HG02981 (cell line): ENCODE measurements around the gene DAB2.

Experiments used
- ATAC-seq: cut with Tn5 transposase; IDR thresholded peaks from one replicate; pipeline ENCODE4 v1.9.1; 2021; ENCODE audit warnings: mild to moderate bottlenecking, moderate library complexity; ENCODE audit not compliant: unreplicated experiment

DAB2 gene

DNA sequence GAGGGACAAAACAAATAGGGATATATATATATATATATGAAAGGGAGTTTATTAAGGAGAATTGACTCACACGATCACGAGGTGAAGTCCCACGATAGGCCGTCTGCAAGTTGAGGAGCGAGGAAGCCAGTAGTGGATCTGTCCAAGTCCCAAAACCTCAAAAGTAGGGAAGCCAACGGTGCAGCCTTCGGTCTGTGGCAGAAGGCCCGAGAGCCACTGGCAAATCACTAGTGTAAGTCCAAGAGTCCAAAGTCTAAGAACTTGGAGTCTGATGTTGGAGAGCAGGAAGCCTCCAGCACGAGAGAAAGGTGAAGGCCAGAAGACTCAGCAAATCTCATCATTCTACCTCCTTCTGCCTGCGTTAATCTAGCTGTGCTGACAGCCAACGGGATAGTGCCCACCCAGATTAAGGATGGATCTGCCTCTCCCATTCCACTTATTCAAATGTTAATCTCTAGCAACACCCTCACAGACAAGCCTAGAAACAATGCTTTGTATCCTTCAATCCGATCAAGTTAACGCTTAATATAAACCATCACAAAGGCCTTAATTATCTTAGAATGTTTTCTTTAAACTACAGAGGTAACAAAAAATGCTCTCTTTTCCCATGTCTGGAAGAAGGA, 23.8 kb upstream of the DAB2 start:
- ATAC-seq = no peak

DNA sequence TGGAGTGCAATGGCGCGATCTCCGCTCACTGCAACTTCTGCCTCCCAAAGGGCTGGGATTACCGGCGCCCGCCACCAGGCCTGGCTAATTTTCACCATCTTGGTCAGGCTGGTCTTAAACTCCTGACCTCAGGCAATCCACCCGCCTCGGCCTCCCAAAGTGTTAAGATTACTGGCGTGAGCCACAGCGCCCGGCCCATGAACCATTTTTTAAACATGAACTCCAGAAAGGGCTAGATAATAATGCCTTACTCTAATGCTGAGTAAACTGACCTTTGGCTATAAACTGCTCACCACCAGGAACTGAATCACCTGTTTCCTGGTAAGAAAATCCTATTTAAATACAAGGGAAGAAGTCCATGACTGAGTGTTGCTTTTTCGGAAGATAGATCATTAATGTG, 23.2 kb upstream of the DAB2 start:
- ATAC-seq = no peak

DNA sequence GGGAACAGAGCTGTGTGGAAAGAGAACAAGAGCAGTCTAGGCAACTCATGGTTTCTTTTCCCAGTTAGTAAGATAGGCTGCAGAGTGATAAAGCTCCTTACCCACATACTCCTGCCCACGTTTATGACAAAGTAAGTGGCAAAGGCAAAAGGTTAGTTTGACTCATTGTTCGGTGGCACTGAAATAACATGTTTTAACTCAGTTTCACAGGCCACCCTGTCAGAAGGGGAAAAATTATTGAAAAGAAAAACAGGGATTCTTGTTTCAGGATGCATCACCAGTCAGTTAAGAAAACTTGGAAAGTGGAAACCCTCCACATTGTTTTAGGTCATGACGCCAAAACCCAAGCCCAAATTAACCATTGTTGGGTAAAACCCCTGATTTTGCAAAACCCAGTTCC, 22.3 kb upstream of the DAB2 start:
- no peak for ATAC-seq

DNA sequence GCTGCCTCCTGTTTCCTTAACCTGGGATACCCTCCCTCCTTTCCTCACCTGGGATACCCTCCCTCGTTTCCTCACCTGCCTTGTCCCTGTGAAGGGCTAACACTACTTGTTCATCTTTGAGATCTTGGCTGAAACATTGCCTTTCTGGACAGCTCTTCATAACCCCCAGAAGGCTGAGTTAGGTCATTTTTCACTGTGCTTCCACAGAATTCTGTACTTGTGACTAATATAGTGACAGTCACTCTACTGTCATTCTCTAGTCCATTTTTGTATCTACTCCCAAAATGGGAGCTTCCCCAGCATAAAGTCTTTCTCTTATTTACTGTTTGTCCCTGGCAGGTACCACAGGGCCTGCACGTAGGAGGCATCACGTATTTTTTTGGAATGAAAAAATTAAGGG, 21.5 kb upstream of the DAB2 start:
- ATAC-seq = no peak

DNA sequence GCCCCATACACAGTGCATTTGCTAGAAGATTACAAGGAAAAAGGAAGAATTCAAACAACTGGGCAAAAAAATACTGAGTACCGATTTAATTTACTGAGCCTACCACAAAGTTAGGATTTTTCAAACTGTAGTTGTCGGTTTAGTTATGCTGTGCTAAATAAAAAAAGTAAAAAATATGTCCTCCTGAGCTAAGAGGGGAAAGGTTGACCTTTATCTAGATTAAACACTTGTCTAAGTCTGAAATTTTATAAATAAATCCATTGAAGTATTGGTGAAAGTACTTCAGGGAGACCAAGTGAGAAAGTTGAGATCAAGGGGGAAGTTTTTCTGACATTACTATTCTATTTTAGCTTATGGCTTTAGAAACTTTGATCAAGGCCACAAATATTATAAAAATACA, 19.1 kb upstream of the DAB2 start:
- no peak for ATAC-seq

DNA sequence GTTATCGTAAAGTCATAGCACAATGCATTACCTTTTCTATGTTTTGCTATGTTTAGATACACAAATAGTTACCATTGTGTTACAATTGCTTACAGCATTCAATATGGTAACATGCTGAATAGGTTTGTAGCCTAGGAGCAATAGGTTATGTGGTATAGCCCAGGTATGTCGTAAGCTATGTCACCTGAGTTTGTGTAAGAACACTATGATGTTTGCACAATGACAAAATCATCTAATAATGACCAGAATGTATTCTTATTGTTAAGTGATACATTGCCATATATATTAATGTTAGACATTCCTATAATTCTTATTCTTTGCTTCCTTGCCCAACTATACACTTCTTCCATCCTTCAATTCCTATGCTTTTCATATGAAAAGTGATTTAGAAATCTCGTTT, 18.2 kb upstream of the DAB2 start:
- ATAC-seq = no peak

DNA sequence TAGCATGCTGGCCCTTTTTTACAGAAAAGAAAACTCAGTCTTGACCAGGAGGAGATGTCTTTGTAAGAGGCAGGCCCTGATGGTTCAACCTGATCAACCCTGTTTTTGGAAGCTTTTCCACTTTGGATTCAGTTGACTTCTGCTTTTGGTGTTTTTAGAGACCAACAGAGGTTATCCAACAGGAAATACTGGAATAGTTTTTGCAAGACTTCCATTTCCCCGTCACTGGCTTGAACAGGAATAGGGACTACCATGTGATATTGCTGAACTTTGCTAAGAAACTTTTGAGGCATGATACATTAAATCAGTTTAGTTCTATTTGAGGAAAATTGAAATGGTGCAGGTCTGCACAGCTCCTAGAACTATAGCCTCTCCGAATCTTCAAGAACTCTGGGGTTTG, 17.1 kb upstream of the DAB2 start:
- no peak for ATAC-seq

DNA sequence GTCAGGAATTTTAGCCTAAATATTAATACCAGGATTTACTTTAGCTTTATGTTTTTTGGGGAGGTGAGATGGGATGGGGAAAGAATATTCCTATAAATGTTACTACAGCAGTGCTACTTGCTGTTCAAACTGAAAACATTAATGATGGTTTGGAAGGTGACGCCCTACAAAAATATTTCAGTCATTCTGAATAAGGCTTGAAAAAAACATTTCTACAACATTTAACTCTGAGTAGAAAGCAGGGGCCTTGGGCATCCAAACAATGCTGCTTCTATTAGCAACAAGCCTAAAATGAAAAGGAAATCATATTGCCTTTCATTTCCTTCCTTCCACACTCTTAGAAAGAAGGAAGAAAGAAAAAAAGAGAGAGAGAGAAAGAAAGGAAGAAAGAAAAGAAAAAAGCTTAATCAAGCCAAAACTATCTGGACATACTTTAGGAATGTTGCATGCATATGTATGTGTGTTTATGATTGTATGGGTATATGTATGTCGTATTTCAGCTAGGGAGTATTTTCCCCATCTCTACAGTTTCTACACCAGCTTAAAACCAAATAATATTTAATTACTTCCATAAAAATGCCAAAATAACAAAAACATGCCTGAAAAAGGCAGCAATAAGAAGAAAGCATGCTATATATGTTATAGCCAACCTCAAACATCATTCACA, 16.3 kb upstream of the DAB2 start:
- no peak for ATAC-seq

DNA sequence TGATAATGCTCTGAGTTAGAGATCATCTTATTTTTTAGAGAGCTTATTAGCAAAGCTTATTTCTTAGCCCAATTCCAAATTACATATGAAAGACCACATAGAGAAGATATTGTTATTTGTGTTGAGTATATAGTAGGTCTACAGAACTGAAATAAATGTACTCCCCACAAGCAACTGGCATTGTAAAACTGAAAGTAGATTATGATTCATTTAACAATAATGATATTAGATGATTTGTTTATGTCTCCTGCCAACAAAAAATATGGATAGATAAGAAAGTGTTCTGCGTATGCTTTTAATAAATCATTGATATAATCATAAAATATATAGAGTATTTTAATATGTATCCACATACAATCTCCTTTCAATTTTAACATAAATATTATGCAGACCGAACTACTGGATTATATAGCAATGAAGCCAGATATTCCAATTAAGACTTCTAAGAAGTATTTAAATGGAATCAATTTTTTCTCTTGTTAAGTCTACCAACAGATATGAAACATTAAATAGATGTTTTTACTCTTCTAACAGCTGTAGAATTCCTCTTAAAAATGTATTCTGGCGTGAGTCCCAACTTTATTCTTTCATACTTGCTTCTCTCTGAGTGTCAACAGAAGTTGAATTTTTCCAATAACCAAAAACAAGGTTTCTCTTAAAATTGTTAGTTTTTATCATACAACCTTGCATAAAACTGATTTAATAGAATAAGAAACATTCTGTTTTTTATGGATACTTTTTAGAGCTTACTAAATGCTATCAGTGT, 15.6 kb upstream of the DAB2 start:
- no peak for ATAC-seq

DNA sequence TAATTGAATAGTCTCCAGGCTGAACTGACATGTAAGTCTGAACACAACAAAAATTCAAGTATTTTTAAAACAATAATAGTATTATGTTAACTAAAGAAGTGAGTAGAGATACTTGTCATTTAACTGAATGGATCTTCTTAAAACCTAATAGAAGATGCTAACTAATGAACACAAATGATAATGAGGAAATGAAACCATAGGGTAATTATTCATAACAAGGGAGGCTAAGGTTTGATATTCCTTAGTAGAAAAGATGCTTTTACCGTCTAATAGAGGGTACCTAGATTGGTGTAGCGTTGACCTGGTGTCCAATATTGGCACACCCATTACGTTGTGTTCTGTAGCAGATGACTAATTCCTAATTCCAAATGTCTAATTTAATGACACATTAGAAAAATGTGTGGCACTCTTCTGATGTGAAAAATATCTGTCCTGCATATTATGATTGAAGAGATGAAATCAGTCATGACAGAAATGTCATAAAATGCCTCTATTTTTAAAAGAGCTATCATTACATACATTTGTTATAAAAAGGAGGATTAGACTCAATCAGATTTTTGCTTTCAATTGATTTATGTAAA, 14.9 kb upstream of the DAB2 start:
- no peak for ATAC-seq

DNA sequence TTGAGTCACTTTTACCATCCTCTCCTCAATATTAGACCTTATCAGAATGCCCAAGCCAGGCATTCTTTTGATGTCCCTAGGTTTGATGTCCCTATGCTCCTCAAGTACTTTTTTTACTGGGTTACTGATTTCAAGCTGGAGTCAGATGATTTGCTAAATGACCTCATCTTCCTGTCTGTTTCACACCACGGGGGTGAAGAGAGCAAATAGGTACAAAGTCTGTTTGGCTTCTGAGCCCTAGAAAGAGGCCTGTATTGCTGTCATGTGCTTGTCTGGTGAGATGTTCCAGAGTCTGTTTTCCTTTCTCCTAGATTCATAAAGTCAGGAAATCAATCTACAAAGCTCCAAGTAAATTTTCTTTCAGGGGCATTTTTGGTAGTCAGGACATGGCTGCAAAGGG, 12.7 kb upstream of the DAB2 start:
- ATAC-seq = no peak

DNA sequence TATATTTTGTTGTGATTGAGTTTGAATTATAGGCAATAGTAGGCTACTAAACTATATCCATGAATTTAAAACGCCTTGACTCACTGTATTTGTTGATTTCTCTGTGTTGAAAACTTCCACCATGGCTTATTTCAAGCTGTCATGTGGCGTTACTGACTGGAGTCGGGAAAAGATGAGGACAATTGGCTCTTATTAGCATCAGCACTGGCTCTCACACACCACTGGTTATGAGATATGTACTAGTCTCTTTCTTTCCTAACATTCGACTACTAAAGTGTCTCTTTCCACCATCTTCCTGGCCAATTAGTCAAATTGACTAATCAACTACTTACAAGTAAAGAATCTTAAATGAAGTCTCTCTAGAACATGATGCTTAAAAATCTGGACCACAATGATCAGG, 9.1 kb upstream of the DAB2 start:
- ATAC-seq = no peak

DNA sequence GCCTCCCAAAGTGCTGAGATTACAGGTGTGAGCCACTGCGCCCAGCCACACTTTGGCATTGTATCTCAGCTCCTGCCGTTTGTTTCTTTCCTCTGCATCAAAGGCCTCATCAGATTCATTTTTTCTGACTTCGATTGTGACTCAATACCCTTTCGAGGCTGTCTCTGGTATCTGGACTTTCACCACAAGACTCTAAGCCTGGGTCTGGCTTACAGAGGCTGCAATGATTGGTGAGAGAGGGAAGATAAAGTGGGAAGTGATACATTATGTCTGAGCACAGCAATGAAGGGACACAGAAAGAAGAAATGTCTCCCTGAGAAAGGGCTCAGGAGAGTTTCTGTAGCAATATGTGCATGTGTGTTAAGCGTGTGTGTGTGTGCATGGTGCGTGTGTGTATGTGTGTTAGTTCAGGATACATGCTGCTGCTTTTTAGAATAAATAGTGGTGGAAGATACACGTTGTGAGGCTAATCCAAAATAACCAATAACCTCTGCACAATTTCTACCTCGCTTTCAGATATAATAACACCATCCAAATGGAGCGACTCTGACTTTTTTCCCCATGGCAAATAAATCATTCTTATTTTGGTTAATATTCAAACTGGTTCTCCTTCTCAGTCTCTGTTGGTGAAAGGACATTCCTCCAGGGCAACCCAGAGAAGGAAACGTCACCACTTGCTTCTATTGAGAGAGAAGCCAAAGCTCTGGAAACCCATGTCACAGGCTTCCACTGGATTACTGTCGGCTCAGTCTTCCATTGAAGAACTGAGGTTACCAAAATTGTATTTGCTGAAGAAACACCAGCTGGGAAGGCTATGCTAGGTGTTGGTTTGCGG, 8.1 kb upstream of the DAB2 start:
- ATAC-seq = no peak

DNA sequence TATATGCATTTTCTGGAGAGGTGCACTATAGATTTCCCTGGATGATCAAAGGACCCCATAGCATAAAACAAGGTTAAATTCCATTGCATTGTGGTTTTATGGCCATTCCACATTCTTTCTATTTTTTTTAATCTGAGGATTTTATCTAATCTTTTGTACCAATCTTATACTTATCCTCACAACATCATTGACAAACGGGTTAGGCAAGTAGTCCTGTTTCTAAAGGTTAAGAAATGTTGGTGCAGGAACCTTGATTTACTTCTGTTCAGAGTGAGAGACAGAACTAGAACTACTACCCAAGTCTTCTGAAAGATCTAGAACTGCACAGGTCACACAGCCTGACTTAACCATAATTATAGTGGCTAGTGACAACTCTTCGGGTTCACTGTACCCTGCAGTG, 5.7 kb upstream of the DAB2 start:
- ATAC-seq = no peak

DNA sequence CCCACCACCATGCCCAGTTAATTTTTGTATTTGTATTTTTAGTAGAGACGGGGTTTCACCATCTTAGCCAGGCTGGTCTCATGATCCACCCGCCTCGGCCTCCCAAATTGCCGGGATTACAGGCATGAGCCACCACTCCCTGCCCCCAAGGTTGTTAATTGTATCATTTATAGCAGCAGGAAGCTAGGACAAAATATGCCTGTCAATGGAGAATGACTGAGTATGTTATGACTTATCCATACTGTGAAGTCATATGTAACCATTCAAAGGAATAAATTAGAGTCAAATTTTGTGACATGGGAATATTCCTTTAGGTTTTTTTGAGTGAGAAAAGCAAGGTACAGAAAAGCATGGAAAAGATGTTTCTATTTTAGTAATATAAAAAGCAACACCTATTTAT, 3.9 kb upstream of the DAB2 start:
- ATAC-seq = no peak

DNA sequence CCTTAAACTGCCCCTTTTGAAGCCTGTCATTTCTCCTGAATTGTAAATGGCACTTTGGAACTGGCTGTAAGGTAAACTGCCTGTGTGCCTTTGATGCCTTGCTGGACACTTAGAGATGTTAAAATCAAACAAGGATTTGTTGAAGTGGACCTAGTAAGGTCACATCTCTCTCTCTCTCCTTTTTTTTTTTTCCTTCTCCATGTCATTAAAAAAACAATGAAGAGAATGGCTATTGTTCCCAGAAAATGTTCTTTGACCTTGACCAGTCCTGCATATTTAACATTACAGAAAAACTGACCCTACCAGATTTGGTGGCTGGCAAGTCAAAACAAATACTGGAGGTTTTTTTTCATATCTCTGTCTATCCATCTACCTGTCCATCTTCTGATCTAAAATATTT, 2.9 kb upstream of the DAB2 start:
- no peak for ATAC-seq

DNA sequence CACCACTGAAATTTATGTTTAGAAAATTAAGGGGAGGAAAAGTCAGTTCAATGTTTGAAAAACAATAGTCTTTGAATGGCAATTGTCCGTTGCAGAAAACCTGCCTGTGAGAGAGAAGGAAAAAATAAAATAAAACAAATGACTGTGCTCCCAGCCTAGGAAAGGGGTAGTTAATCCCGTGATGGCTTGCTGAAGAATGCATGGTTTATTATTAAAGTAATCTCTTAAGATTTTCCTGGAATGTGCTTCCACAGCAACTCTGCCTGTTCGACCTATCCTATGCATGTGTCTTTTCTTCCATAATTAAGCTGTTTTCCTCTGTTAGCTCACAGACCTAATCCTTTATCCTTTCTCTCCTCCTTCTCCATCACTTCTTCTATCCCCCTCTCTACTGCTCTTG, 2.4 kb upstream of the DAB2 start:
- no peak for ATAC-seq

DNA sequence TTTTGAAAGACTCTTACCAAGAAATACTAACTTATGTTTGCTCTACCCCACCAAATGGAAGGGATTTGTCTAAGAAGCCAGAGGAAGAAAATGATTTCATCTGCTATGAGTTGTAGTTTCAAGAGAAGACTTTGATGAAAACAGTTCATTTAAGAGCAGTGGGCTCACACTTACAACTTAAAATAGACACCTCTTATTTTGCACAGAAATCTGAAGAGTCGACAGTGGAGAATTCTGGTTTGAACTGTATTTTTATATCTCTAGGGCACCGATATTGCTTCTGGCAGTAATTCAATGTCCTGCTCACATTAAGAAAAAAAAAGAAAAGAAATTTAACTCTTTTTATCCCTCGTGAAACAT, 1.9 kb upstream of the DAB2 start:
- no peak for ATAC-seq

DNA sequence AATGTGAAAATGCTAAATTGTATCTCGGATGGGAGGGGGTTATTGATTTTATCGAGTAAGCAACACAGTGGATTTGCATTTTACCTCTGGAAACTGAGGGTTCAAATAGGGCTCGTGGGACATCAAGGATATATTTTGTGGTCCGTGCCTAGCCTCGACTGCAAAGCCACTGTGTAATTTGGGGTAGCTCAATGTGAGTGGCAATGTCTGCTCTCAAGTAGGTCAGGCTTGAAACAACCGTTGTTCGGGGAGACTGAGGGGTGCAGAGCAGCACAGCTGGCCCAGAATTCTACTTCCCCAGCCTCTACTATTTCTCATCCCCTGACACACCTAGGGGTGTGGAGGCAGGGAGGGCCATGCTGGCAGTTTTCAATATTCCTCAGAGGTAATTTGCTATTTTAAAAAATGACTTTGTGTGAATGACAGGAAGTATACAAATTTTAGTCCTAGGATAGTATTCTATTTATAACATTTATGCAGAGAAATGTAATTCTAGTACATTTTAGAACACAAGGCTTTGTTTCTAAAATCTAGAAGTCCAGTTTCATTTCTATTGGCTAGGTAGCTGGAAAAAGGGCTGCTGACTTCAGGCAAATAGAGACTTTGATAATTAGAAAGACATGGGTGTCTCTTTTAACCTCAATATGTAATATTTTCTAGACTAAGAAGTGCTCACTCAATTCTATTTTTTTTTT, 1.4 kb upstream of the DAB2 start:
- ATAC-seq = no peak

DNA sequence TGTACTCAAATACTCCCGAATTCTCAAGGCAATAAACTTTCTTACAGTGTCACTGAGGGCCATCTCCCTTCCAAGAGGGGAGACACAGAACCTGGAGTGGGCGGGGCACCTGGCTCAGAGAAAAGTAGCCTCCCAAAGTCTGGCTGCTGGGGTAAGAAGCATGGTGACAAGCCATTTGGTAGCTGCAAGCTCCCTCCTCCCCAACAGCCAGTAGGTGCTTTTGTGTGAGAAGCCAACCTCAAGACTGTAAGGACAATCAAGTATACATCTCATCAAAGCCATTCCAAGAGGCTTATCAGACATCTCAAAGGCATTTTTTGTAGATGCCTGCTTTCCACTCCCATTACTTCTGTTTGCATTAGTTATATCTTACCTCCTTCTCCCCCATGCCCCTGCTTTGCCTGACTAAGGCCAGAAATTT, 1.4 kb downstream of the DAB2 start:
- no peak for ATAC-seq
